Measurements from ENCODE around the gene TRIM29. TPM values are rescaled to one million over a fixed set of nuclear protein-coding genes. Genes with fewer than 3 reads are reported as not detected.

Gene TRIM29
- total and polyA plus RNA-seq, 7 donors: 0.33 to 8.5 (median 6.0) TPM

DNA sequence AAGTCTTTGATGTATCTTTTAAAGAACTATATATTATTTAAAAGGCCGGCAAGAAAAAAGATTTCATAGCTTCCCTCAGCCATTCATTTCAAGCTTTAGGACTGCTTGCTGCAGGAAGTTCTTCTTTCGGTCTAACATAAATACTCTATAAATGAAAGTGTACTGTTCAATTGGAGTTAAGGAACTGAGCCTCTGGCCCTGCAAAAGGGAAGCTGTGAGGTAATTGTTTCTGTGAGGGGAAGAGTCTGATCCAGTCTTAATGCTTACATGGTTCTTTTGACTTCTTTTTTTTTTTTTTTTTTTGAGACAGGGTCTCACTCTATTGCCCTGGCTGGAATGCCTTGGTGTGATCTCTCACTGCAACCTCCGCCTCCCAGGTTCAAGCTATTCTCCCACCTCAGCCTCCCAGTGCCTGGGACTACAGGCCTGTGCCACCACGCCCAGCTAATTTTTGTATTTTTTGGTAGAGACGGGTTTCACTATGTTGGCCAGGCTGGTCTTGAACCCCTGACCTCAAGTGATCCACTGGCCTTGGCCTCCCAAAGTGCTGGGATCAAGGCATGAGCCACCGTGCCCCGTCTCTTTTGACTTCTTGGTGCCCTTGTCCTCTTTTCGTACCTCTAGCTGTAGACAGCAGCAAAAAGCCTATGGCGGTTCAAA, 4.7 kb upstream of the TRIM29 start:
- H3K27me3 ChIP-seq: peaks cover 0 to 17% (median 0%) of the 10 kb centered on the region in 3 donors
- H3K4me1 ChIP-seq: no peaks in the 10 kb centered on the region
- H3K4me3 ChIP-seq: no peak overlapping the region
- H3K9me3 ChIP-seq: no peaks in the 10 kb centered on the region
- DNase-seq: no peak
- TF ChIP-seq, protein P1, sequence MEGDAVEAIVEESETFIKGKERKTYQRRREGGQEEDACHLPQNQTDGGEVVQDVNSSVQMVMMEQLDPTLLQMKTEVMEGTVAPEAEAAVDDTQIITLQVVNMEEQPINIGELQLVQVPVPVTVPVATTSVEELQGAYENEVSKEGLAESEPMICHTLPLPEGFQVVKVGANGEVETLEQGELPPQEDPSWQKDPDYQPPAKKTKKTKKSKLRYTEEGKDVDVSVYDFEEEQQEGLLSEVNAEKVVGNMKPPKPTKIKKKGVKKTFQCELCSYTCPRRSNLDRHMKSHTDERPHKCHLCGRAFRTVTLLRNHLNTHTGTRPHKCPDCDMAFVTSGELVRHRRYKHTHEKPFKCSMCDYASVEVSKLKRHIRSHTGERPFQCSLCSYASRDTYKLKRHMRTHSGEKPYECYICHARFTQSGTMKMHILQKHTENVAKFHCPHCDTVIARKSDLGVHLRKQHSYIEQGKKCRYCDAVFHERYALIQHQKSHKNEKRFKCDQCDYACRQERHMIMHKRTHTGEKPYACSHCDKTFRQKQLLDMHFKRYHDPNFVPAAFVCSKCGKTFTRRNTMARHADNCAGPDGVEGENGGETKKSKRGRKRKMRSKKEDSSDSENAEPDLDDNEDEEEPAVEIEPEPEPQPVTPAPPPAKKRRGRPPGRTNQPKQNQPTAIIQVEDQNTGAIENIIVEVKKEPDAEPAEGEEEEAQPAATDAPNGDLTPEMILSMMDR (IDR thresholded peaks at IDR 0.05): no peak
- TF ChIP-seq POLR2AphosphoS5 (IDR thresholded peaks at IDR 0.05): no peak
- H3K36me3 ChIP-seq: no peaks in the 10 kb centered on the region
- WGBS, 2 donors: 89 to 93% methylated on average over 9 of the region's 9 CpGs
- intact Hi-C loops (cut with DNase I): no loop called here
- no peak overlapping the region for H3K27ac ChIP-seq

DNA sequence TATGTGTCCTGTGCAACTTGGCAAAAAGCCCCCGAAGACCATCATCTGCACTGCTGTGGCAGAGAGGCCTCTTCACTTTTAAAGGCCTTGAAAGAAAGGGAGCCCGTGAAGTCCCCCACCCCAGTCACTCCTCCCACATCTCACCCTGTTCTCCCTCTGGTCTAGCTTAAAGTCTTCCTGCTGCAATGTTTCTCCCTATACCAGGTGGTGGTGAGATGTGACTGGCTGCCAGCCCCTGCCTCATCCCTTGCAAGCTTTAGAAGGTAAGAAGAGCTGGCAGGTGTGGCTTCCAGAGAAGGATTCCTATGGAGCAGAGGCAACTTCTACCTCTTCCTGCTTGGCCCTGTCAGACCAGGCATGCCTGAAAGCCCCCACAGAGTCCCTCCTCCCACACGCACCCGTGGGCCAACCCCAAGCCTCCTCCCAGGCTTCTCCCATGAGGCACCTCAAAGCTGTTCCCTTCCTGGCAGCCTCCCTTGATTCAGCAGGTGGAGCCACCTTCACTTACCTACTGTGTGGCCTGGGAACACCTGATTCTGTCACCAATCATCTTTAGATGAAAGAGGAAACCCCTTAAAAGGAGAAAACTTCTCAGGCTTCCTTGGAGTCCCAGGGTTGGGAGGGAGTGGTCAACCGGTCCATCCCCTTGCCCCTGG, 4.0 kb upstream of the TRIM29 start:
- DNase-seq: no peak
- intact Hi-C loops (cut with DNase I): no loop called here
- Histone ChIP-seq H3K4me3 (no peak overlapping the region), H3K4me1 (no peaks in the 10 kb centered on the region), H3K27ac (no peak overlapping the region), H3K27me3 (peaks cover 0 to 11% (median 0%) of the 10 kb centered on the region in 3 donors), H3K36me3 (no peaks in the 10 kb centered on the region), H3K9me3 (no peaks in the 10 kb centered on the region)
- TF ChIP-seq POLR2A (IDR thresholded peaks at IDR 0.05) (no peak), EP300 (IDR thresholded peaks at IDR 0.05) (no peak), POLR2AphosphoS5 (IDR thresholded peaks at IDR 0.05) (no peak)
- TF ChIP-seq, protein P1 (IDR thresholded peaks at IDR 0.05): no peak
- WGBS, 2 donors: 61 to 63% methylated on average over 5 of the region's 5 CpGs

DNA sequence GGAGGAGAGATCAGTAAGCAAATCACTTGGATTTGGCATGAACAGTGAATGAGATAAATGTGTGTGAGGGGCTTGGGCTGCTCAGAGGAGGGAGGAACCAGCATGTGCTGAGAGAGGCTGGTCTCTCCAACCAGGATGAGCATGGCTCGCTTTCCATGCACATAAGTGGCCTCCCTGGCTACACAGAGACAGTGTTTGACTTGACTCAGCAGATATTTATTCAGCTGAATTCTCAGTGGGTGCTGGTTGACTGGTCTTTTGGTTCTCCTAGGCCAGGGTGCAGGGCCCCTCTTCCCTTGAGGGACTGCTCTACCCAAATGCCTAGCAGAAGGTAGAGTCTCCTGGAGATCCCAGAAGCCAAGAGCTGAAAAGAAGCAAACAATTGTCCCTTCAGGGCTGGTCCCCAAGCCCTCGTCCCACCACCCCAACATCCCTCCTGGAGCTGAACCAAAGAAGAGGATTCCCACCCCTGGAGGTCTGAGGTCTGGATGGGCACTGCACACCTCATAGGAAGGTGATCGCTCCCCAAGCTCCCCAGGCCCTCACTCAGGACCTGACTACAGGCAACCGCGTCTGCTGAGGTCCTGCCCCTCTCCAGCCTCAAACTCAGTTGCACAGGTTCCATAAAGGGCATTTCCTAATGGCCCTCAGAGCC, 3.3 kb upstream of the TRIM29 start:
- intact Hi-C loops (cut with DNase I): no loop called here
- Histone ChIP-seq H3K9me3 (no peaks in the 10 kb centered on the region), H3K4me3 (no peak overlapping the region), H3K27me3 (peaks cover 0 to 6% (median 0%) of the 10 kb centered on the region in 3 donors), H3K36me3 (no peaks in the 10 kb centered on the region), H3K4me1 (no peaks in the 10 kb centered on the region), H3K27ac (no peak overlapping the region)
- DNase-seq: no peak
- TF ChIP-seq POLR2A (IDR thresholded peaks at IDR 0.05) (no peak), POLR2AphosphoS5 (IDR thresholded peaks at IDR 0.05) (no peak), EP300 (IDR thresholded peaks at IDR 0.05) (no peak)
- TF ChIP-seq, protein P1 (IDR thresholded peaks at IDR 0.05): no peak
- WGBS, 2 donors: 70 to 73% methylated on average over 5 of the region's 5 CpGs

DNA sequence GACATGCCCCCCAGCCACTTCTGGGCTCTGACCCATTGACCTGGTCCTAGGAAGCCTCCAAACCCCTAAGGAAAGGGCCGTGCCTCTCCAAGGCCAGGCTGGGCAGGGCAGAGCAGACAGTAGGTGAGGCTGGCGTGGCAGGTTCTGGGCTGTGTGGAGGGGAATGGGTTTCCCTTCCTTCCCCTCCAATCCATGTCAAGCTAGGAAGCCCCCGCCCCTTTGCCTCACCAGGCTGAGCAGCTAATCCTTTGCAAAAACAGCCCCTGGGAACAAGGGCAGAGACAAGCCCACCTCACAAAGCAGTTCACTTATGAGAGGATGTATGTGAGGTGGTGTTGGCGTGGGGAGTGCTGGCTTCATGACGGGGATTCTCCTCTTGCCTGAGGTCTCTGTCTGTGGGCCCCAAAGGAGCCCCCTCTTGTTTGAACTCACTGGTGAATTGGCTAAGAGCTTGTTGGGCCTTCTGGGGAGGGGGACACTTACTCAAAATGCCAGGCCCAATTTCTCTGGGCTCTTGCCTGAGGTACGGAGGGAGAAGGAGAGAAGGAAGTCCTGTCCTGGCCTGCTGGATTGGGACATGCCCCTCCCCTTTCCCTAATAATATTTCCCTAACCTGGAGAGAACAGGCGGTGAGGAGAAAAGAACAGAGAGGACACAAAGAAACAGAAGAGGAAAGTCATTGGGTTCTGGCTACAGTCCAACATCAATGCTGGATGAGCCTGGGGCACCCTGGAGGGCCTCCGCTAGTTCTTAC, 1.6 kb upstream of the TRIM29 start:
- peaks cover 0 to 6% (median 0%) of the 10 kb centered on the region in 3 donors for H3K27me3 ChIP-seq
- no peaks in the 10 kb centered on the region for H3K9me3 ChIP-seq
- TF ChIP-seq, protein P1 (IDR thresholded peaks at IDR 0.05): no peak
- TF ChIP-seq POLR2A (IDR thresholded peaks at IDR 0.05) (no peak), POLR2AphosphoS5 (IDR thresholded peaks at IDR 0.05) (no peak), EP300 (IDR thresholded peaks at IDR 0.05) (no peak)
- intact Hi-C loops (cut with DNase I): no loop called here
- no peak overlapping the region for H3K27ac ChIP-seq
- H3K36me3 ChIP-seq: no peaks in the 10 kb centered on the region
- no peaks in the 10 kb centered on the region for H3K4me1 ChIP-seq
- no peak overlapping the region for H3K4me3 ChIP-seq
- 82 to 84% methylated on average over 8 of the region's 8 CpGs for WGBS, 2 donors
- no peak for DNase-seq
